HEK293 (cell line): ENCODE measurements around the gene RPL3.

Experiments used
- CTCF ChIP-seq: fragments of 450-650 bp; formaldehyde crosslinking; IDR thresholded peaks from 2 replicates; pipeline ENCODE4 v1.5.1; 2016; ENCODE audit warnings: missing biosample characterization, missing genetic modification characterization
- SETDB1 ChIP-seq: IDR thresholded peaks from one replicate; pipeline ENCODE4 v1.6.1; 2017; ENCODE audit warnings: mild to moderate bottlenecking, low read length, moderate library complexity, mixed read lengths; ENCODE audit not compliant: insufficient read length
- ZBTB1 ChIP-seq: fragments of 450-650 bp; formaldehyde crosslinking; IDR thresholded peaks from 2 replicates; pipeline ENCODE4 v1.5.1; 2016; ENCODE audit warnings: missing biosample characterization, missing genetic modification characterization
- ZNF121 ChIP-seq: fragments of 450-650 bp; formaldehyde crosslinking; IDR thresholded peaks from 2 replicates; pipeline ENCODE4 v1.5.1; 2016; ENCODE audit warnings: missing biosample characterization, missing genetic modification characterization
- ZNF157 ChIP-seq: fragments of 450-650 bp; formaldehyde crosslinking; IDR thresholded peaks from 2 replicates; pipeline ENCODE4 v1.5.1; 2016; ENCODE audit warnings: missing biosample characterization, missing genetic modification characterization
- ZNF274 ChIP-seq, 2 experiments: fragments of 200-500 bp in 1 of 2; fragments of 450-650 bp in 1 of 2; sonication (Bioruptor generic) in 1 of 2; formaldehyde crosslinking in 1 of 2; IDR thresholded peaks; 2 replicates each; pipeline versions ENCODE4 v1.5.1 to v1.6.1; 2014 to 2016; ENCODE audit warnings: borderline replicate concordance in 1 of 2, inconsistent platforms in 1 of 2, low read length in 1 of 2, missing biosample characterization in 1 of 2, missing genetic modification characterization in 1 of 2
- ZNF341 ChIP-seq: fragments of 450-650 bp; formaldehyde crosslinking; IDR thresholded peaks from 2 replicates; pipeline ENCODE4; 2016; ENCODE audit warnings: low read depth, missing biosample characterization, missing genetic modification characterization
- ZNF558 ChIP-seq: fragments of 450-650 bp; formaldehyde crosslinking; IDR thresholded peaks from 2 replicates; pipeline ENCODE4 v1.5.1; 2016; ENCODE audit warnings: missing biosample characterization, missing genetic modification characterization
- ZNF580 ChIP-seq: fragments of 450-650 bp; formaldehyde crosslinking; IDR thresholded peaks from 2 replicates; pipeline ENCODE4 v1.5.1; 2016; ENCODE audit warnings: missing biosample characterization, missing genetic modification characterization
- ZNF600 ChIP-seq: fragments of 450-650 bp; formaldehyde crosslinking; IDR thresholded peaks from 2 replicates; pipeline ENCODE4 v1.5.1; 2016; ENCODE audit warnings: missing biosample characterization, missing genetic modification characterization
- ZSCAN16 ChIP-seq: fragments of 450-650 bp; formaldehyde crosslinking; IDR thresholded peaks from 2 replicates; pipeline ENCODE4 v1.5.1; 2016; ENCODE audit warnings: missing biosample characterization, missing genetic modification characterization
- TF ChIP-seq, protein P1 (sequence below): fragments of 450-650 bp; formaldehyde crosslinking; IDR thresholded peaks from 2 replicates; pipeline ENCODE4 v1.5.1; 2016; ENCODE audit warnings: missing biosample characterization, missing genetic modification characterization
- TF ChIP-seq, protein P2 (sequence below): fragments of 450-650 bp; formaldehyde crosslinking; IDR thresholded peaks from 2 replicates; pipeline ENCODE4 v1.5.1; 2016; ENCODE audit warnings: missing biosample characterization, missing genetic modification characterization

DNA sequence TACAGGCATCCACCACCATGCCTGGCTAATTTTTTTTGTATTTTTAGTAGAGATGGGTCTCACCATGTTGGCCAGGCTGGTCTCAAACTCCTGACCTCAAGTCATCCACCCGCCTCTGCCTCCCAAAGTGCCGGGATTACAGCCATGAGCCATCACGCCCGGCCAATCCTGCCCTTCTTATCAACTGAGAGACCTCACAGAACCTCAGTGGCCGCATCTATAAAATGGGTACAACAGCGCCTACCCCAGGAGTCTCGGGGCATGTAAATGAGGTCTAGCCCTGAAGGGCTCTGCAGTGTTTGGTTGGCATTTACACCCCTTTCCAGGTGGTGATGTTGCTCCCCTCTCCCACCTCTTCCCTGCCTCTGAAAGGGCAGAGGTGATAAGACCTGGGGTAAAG lies 42.1 kb upstream of the RPL3 start:
- TF ChIP-seq CTCF (tag by site-specific recombination) (no peak), ZNF157 (no peak), ZNF600 (no peak), SETDB1 (no peak), ZNF341 (tag by site-specific recombination) (no peak), ZNF274 (IDR thresholded peaks at IDR 0.05; ENCODE audit: low read length) (no peak), ZNF274 (tag by site-specific recombination; IDR thresholded peaks at IDR 0.05; ENCODE audit: borderline replicate concordance) (no peak), ZNF580 (tag by site-specific recombination) (peak; percentile 76; the same call in 1 of the 2 replicates), ZBTB1 (no peak), ZNF121 (tag by site-specific recombination) (peak; percentile 88), ZNF558 (tag by site-specific recombination) (no peak), ZSCAN16 (no peak)
- TF ChIP-seq, protein P1, sequence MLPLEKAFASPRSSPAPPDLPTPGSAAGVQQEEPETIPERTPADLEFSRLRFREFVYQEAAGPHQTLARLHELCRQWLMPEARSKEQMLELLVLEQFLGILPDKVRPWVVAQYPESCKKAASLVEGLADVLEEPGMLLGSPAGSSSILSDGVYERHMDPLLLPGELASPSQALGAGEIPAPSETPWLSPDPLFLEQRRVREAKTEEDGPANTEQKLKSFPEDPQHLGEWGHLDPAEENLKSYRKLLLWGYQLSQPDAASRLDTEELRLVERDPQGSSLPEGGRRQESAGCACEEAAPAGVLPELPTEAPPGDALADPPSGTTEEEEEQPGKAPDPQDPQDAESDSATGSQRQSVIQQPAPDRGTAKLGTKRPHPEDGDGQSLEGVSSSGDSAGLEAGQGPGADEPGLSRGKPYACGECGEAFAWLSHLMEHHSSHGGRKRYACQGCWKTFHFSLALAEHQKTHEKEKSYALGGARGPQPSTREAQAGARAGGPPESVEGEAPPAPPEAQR, result no peak
- TF ChIP-seq, protein P2, sequence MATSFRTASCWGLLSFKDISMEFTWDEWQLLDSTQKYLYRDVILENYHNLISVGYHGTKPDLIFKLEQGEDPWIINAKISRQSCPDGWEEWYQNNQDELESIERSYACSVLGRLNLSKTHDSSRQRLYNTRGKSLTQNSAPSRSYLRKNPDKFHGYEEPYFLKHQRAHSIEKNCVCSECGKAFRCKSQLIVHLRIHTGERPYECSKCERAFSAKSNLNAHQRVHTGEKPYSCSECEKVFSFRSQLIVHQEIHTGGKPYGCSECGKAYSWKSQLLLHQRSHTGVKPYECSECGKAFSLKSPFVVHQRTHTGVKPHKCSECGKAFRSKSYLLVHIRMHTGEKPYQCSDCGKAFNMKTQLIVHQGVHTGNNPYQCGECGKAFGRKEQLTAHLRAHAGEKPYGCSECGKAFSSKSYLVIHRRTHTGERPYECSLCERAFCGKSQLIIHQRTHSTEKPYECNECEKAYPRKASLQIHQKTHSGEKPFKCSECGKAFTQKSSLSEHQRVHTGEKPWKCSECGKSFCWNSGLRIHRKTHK (tag by site-specific recombination), result no peak
